Esophagus squamous epithelium (tissue), 4 donors: Measurements from ENCODE around the gene MEI1.

Experiments used
- POLR2A ChIP-seq, 4 donors: fragments of 450-650 bp; IDR thresholded peaks; one replicate each; pipeline ENCODE4 v1.6.1; 2017; ENCODE audit warnings: antibody characterized with exemption in 4 of 4, mild to moderate bottlenecking in 4 of 4, moderate library complexity in 3 of 4
- TF ChIP-seq, protein P1 (sequence below), 6 experiments: fragments of 450-650 bp in 4 of 6; fragments of 200-600 bp in 2 of 6; sonication (generic) in 2 of 6; IDR thresholded peaks; one replicate each; pipeline ENCODE4 v1.5.1; 2016 to 2019; ENCODE audit warnings: antibody characterized with exemption in 6 of 6, mild to moderate bottlenecking in 4 of 6, moderate library complexity in 4 of 6

DNA sequence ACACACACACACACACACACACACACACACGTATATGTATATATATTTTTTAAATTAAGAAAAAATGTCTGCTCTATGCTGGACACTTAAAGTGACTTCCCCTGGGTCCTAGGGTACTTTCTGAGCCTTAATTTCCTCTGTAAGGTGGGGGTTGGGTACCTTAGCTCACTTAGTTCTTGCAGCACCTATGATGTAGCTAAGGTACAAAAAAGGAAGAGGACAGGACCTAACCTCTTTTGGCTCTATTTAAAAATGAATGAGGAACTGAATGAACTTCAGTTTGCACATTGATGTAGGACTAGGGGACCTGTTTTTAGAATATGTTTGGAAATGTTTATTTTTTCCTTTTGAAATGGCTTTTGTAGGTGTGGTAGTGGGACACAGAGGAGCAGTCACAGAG lies 144.7 kb downstream of the MEI1 start:
- TF ChIP-seq, protein P1, sequence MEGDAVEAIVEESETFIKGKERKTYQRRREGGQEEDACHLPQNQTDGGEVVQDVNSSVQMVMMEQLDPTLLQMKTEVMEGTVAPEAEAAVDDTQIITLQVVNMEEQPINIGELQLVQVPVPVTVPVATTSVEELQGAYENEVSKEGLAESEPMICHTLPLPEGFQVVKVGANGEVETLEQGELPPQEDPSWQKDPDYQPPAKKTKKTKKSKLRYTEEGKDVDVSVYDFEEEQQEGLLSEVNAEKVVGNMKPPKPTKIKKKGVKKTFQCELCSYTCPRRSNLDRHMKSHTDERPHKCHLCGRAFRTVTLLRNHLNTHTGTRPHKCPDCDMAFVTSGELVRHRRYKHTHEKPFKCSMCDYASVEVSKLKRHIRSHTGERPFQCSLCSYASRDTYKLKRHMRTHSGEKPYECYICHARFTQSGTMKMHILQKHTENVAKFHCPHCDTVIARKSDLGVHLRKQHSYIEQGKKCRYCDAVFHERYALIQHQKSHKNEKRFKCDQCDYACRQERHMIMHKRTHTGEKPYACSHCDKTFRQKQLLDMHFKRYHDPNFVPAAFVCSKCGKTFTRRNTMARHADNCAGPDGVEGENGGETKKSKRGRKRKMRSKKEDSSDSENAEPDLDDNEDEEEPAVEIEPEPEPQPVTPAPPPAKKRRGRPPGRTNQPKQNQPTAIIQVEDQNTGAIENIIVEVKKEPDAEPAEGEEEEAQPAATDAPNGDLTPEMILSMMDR (IDR thresholded peaks at IDR 0.05): no peak
- TF ChIP-seq POLR2A (IDR thresholded peaks at IDR 0.05): no peak
